Left renal cortex interstitium (tissue), 4 donors: Measurements from ENCODE around the gene RPUSD1. TPM values are rescaled to one million over a fixed set of nuclear protein-coding genes. Genes with fewer than 3 reads are reported as not detected.

Experiments used
- DNase-seq, 4 donors: peaks; one replicate each; pipeline ENCODE4 v3.0.0-alpha.2; 2013; ENCODE audit warnings: low read depth in 4 of 4, low spot score in 2 of 4, missing footprints in 1 of 4
- polyA plus RNA-seq, 4 donors: library from polyadenylated mRNA; unstranded; fragments of 120-200 nt; gene quantifications; one replicate each; pipeline ENCODE4 v1.2.1, GENCODE V29; 2013; ENCODE audit not compliant: insufficient read length in 4 of 4

Gene RPUSD1
- polyA plus RNA-seq, 4 donors = 9.7 to 18.5 (median 16.5) TPM

DNA sequence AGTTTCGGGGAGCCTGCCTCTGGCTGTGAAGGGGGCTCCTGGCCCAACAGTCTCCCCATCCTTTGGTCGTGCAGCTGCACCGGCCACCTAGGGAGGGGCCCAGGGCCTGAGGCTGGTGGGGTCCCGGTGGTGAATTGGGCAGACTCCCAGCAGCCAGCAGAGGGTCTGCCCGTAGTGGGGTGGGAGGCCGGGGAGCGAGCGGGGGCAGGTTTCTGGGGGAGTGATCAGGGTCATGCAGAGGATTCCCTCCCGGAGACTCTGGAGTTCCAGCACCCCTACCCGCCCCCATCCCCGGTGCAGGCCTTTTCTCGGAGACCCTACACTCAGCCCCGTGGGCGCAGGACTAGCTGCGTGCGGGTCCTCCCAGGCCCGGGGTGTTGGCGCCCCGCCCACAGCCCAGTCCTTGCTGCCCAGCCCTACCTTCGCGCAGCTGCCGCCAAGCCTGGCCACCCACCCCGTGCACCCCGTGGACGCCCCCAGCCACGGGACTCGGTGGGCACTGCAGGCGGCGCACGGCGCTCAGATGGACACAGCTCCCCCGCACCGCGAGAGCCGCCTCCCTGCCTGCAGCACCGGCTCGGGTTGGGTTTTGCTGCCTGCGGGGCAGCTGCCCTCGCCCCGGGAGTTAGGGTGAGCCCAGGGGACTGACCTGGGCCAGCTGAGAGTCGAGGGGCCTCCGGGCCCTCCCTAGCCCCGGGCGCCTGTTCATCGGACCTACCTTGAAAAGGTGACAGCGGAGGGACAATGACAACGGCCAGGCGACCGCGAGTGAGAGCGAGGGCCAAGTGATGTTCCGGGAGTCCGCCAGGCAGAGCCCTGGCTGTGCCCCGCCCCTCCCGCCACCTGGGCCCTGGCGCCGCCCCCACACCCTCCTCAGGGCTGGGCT lies 12.0 kb upstream of the RPUSD1 start, which contains the start of gene GNG13:
TSS of gene GNG13 (minus strand) at position 787 of the 886 bp plus-strand sequence. CDS start 1,657 bp downstream, outside the sequence.
- no peak for DNase-seq

DNA sequence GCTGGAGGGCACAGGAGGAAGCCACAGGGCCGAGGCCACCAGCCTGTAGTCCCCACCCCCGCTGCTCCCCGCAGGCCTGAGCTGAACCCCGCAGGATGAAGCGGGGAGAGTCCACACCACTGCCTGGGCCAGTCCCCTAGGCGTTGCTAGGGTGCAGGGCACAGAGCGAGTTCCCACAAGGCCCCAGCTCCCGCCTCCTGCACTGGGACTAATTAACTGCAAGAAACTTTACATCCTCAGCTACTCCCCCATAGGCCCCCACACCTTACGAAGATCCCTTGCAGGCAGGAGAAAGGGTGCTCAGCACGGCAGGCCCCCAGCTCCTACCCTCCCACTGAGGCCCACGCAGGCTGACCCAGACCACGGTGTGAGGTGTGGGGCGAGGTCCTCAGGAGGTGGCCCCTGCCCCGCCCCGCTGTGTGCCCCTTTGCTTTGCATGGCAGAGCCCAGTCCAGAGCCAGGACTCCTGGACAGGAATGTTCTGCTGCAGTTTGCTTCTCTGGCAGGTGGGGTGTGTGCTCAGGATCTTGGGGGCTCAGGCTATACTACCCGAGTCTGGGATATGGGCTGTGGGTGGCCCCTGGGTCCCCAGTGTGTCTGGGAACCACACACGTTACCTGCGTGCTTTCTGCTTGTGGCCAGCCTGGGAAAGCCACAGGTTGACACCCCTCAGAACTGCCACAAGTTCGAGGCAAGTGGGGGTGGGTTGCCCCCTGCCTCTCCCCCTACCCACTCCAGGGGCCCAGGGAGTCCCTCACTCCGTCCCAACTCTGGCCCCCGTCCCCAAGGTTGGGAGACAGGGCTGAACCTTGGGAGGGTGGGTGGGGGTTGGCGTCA lies 11.1 kb upstream of the RPUSD1 start:
- no peak for DNase-seq

DNA sequence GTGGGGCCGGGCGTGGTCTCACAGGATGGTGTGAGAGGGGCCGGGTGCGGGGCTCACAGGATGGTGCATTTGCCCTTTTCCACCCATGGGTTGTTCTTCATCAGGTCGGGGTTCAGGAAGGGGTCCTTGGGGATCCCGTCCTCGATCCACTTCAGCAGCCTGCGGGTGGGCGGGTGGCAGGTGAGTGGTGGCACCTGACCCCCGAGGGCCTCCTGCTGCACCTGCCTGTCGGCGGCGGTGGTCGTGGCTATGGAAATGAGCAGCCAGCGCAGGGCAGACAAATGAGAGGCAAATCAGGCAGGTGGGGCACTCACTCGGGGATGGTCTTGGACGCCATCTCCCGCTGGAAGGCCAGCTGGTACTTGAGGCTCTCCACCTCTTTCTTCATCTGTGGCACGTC lies 10.5 kb upstream of the RPUSD1 start:
- DNase-seq = no peak

DNA sequence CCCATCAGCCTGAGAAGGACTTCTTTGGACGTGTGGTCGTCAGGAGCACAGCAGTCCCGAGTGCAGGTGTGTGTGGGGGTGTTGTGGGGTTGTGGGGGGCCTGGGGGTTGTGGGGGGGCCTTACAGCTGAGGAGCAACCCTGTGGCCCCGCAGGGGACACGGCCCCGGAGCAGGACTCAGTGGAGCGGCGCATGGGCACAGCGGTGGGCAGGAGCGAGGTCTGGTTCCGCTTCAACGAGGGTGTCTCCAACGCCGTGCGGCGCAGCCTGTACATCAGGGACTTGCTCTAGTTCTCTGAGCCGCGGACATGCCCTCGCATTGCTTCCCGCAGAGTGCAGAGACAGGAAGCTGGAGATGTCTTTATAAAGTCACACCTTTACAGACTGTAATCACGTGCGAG lies 9.5 kb upstream of the RPUSD1 start:
- DNase-seq = no peak

DNA sequence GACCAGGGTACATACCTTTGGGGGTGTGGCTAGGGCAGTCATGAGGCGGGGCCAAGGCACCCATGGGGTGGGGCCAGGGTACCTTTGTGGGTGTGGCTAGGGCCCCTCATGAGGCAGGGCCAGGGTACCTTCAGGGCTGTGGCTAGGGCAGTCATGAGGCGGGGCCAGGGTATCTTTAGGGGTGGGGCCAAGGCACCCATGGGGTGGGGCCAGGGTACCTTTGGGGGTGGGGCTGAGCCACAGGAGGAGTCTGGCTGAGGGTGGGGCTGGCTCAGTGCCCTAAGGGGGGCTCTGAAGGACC lies 8.9 kb upstream of the RPUSD1 start:
- no peak for DNase-seq

DNA sequence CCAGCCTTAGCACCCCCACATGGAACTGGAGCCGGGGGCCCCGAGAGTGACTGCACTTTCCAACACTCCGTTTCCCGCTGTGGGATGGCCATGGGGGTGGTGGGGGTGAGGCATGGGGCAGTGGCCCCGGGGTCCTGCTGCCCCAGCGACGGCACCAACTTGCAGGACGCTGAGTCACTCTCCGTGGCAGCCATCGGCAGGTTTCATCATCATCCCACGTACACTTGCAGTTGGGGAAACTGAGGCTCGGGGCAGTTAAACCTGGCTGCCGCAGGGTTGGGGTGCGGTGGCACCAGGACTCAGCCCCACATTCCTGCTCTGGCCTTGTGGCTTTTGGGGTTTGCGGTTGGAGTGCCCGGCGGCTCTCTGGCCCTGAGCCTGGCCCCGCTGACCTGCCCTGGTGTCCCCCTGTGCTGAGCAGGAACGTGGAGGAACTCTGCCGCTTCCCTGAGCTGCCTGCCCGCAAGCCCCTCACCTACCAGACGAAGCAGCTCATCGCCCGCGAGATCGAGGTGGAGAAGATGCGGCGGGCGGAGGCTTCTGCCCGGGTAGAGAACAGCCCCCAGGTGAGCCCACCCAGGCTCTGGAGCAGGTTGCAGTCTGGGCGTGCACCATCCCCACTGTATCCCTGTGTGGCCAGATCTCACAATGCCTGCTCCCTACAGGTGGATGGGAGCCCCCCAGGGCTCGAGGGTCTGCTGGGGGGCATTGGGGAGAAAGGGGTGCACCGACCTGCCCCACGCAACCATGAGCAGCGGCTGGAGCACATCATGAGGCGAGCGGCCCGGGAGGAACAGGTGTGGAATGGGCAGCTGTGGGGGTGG lies 8.3 kb upstream of the RPUSD1 start:
- no peak for DNase-seq

DNA sequence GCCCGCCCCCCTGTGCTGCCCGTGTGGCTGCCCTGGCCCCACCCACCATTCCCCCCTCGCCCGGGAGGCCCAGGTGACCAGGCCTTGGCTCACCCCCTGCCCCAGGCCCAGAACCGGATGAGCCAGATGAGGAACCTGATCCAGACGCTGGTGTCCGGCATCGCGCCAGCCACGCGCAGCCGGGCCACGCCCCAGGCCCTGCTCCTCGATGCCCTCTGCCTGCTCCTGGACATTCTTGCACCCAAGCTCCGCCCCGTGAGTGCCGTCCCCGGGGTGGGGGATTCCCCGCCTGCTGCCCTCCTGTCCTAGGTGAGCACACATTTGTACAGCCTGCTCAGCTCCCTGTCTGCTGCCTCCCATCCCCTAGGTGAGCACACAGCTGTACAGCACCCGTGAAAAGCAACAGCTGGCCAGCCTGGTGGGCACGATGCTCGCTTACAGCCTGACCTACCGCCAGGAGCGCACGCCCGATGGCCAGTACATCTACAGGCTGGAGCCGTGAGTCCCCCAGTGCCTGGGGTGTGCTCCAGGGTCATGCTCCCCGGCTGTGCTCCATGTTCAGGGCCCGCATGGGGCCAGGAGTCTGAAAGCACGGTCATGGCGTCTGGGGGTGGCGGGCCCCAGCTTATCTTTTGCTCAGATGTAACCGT lies 7.5 kb upstream of the RPUSD1 start:
- no peak for DNase-seq

DNA sequence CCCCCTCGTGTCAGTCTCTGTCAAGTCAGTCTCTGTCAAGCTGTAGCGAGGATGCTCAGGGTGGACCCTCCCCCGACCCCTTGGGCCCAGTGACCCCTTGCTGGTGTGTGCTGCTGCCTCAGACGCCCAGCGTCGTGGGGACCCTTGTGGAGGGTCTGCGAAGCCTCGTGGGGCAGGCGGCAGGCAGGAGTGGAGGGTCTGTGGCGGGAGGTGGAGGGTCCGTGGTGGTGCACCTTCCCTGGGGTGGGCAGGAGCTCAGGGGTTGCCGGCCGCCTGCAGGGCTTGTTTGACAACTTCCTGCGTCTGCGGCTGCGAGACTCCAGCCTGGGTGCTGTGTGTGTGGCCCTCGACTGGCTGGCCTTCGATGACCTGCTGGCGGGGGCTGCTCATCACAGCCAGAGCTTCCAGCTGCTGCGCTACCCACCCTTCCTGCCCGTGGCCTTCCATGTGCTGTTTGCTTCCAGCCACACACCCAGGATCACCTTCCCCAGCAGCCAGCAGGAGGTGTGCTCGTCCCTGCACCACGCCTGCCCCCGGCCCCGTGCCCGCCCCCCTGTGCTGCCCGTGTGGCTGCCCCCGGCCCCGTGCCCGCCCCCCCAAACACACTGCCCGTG lies 6.8 kb upstream of the RPUSD1 start:
- no peak for DNase-seq

DNA sequence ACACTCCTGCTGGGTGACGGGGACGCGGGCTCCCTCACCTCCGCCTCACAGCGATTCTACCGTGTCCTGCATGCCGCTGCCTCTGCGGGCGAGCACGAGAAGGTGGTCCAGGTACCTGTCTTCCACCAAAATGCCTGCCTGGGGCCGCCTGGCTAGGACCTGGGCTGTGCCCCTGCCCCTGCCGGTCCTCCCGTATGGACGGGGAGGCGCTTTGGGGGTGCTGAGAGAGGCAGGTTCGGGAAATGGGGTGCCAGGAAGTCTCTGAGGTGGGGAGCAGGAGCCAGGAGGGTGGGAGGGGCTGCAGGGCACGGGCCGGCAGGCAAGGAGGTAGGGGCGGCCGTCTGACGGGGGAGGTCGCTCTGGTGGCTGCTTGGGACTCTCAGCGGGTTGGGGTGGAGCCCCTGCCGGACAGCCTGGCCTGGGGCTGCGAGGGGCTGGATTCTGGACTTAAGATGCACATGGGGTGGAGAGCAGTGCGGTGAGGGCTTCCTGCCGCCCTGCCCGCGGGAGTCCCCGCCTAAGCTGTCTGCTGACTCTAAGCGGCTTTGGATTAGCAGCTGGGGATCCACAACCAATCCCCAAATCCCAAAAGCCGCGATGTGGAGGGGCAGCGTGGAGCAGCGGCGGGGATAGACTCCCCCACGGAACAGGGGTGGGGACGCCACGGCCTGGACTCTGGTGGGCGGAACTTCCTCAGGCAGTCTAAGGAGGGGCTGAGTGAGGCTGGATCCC lies 6.1 kb upstream of the RPUSD1 start:
- DNase-seq = no peak

DNA sequence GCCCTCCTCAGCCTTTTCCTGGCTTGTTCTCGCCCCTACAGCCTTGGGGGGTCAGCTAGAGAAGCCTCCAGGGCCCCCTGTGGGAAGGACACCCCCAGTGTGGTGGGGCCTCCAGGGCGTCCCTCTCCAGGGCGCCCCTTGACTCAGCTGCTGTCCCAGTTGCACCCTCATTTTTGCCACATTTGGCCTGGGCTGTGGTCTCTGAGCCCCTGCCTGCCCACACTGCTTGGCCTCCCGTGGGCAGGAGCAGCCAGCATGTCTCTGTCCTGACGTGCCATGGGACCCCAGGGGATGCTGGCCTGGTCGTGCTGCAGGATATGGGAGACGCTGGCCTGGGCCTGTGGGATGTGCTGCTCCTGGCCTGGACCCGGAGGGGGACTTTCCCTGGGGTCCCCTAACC lies 5.2 kb upstream of the RPUSD1 start:
- no peak for DNase-seq

DNA sequence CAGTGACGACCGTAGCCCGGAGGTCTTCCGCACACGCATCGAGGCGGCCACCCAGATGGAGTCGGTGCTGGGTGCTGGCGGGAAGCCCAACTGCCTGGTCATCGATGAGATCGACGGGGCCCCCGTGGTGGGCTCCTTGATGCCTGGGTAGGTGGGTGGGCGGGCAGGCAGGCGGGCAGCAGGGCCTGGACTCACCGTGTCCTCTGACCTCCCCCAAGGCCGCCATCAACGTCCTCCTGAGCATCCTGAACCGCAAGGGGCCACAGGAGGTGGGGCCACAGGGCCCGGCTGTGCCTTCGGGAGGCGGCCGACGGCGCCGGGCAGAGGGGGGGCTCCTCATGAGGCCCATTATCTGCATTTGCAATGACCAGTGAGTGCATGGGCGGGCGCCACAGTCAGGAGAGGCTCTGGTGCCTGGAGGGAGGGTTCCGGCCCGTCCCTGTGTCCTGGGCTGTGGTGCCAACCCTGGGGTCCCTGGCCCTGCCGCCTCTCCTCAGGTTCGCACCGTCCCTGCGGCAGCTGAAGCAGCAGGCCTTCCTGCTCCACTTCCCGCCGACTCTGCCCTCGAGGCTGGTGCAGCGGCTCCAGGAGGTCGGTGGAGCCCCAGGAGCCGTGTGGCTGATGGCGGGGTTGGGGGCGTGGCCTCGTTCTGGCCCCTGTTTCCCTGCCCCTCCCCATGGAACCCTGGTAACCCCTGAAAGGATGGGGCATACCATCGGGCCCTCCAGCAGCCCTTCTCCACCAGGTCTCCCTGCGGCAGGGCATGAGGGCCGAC lies 4.2 kb upstream of the RPUSD1 start:
- no peak for DNase-seq

DNA sequence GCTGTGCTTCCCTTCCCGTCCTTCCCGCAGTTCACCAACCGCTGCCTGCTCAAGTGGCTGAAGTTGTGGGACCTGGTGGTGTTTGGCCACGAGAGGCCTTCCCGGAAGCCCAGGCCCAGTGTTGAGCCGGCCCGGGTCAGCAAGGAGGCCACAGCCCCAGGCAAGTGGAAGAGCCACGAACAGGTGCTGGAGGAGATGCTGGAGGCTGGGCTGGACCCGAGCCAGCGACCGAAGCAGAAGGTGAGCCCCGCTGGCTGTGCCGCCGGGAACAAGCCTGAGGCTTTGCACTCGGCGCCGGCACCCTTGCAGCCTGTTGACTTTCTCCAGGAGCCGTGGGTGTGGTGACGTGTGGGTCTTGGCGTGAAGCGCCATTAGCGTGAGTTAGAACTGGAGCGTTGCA lies 3.0 kb upstream of the RPUSD1 start:
- no peak for DNase-seq

DNA sequence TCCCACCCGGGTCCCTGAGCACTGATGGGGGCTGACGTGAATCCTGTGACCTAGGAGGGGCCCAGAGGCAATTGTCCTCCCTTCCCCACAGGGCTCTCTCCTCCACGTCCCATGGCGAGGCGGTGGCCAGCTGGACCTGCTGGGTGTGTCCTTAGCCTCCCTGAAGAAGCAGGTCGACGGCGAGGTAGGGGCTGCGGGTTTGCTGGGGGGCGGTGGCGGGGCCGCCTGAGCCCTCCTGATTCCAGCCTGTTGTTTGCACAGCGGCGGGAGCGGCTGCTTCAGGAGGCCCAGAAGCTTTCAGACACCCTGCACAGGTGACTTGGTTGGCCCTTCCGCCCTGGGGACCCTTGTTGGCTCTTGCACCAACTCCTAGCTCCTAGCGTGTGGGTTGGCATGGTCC lies 1.9 kb upstream of the RPUSD1 start:
- DNase-seq = no peak

DNA sequence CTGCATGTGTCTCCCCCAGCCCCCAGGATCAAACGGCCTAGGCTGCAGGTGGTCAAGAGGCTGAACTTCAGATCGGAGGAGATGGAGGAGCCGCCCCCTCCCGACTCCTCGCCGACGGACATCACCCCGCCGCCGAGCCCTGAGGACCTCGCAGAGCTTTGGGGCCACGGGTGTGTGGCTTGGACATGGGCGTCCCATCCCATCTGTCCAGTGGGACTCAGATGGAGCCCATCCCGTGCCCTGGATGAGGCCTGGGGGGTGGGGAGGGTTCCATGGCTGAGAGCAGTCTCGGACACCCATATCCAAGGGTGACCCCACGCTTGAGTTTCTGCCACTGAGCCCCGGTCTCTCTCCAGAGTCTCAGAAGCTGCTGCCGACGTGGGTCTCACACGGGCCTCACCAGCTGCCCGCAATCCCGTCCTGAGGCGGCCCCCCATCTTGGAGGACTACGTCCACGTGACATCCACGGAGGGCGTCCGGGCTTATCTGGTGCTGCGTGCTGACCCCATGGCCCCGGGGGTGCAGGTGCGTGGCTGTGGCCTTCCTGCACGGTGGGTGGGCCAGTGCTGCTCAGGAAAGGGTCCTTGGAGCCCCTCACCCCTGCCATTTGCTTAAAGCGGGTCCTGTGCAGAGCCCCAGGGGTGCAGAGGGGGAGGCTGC lies 1.1 kb upstream of the RPUSD1 start:
- DNase-seq = no peak

DNA sequence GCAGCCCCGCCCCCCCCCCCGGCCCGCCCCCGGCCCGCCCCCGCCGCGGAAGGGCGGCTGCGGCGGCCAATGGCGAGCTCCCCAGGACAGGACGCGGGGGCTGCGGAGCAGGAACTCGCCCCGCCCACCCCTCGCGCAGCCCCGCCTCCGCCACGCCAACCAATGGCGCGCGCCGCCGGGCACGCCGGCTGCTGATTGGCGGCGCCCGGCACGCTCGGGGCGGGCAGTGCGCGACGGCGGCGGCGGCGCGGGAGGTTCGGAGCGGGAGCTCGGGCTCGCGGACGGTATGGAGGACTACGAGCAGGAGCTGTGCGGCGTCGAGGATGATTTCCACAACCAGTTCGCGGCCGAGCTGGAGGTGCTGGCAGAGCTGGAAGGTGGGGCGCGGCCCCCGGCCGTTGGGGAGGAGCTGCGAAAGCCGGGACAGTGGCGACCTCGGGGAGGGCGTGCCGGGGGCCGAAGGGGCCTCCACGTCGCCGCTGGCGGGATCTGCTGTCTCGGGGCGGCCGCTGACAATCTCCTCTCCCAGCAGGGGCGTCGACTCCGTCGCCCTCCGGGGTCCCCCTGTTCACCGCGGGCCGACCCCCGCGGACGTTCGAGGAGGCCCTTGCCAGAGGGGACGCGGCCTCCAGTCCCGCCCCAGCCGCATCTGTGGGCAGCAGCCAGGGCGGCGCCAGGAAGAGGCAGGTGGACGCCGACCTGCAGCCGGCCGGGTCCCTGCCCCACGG lies 382 bp upstream of the RPUSD1 start, which contains the start of gene CHTF18:
TSS of gene CHTF18 (plus strand) at position 222 of the 728 bp plus-strand sequence. CDS start at position 287, 65 bp downstream.
- DNase-seq = peak in 3 of 4 donors; percentile 80 to 82 (median 81)

DNA sequence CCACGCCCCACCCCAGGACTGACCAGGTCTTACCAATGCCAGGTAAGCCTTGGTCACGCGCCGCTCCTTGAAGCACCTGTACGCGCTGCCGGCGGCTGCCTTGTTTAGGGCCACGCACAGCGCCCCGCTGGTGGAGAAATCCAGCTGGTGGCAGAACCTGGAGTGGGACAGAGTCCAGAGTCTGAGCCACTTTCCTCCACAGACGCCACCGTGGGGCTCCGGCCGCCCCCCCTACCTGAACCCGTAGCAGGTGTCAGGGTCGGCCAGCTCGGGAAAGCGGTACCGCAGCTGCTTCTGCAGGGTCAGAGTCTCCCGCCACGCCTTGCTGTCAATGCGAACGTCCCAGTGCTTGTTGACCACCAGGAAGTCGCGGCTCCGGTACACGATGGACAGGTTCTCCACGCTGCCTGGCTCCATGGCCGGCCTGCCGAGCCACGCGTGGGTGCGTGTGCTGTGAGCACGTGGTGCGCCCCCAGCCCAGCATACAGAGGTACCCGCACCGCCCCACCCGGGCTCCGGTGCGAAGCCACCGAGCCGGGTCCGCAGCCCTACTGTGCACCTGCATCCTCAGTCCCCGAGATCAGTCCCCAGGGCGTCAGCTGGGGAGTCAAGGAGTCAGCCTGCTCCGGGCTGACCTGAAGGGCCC lies 737 bp downstream of the RPUSD1 start:
- DNase-seq = no peak
